Ovary (tissue), 9 donors: Measurements from ENCODE around the gene SLC25A38. TPM values are rescaled to one million over a fixed set of nuclear protein-coding genes. Genes with fewer than 3 reads are reported as not detected.

ENCODE experiments used
- DNase-seq, 5 donors: peaks; one replicate each; pipeline ENCODE4 v3.0.0-alpha.2; 2019 to 2020
- H3K27ac ChIP-seq, 2 donors: fragments of 200-600 bp; one replicate each; pipeline versions ENCODE4 v1.5.1 to v1.8.0; 2019 to 2022
- H3K27me3 ChIP-seq: fragments of 200-600 bp; one replicate; pipeline ENCODE4 v1.8.0; 2022
- H3K36me3 ChIP-seq: fragments of 200-600 bp; sonication (generic); one replicate; pipeline ENCODE4 v1.5.1; 2019
- H3K4me1 ChIP-seq: one replicate; pipeline ENCODE4 v1.8.1; 2013; ENCODE audit warnings: mild to moderate bottlenecking, moderate library complexity; ENCODE audit not compliant: insufficient read depth
- H3K4me3 ChIP-seq: fragments of 200-600 bp; sonication (generic); one replicate; pipeline ENCODE4 v1.5.1; 2017
- H3K9me3 ChIP-seq, 2 donors: fragments of 200-600 bp in 1 of 2; sonication (generic) in 1 of 2; one replicate each; pipeline versions ENCODE4 v1.5.1 to v1.8.1; 2013 to 2019; ENCODE audit warnings: mild to moderate bottlenecking in 1 of 2, moderate library complexity in 1 of 2
- EP300 ChIP-seq: sonication (generic); formaldehyde crosslinking; IDR thresholded peaks from one replicate; pipeline ENCODE4 v1.6.1; 2017; ENCODE audit warnings: antibody characterized with exemption
- POLR2A ChIP-seq: fragments of 450-650 bp; IDR thresholded peaks from one replicate; pipeline ENCODE4 v1.6.1; 2017; ENCODE audit warnings: antibody characterized with exemption, mild to moderate bottlenecking, moderate library complexity
- WGBS, 3 donors: extraction: QIAGEN DNeasy Blood & Tissue Kit in 1 of 3; methylation state at CpG; one replicate each; pipeline versions ENCODE4 v1.1.5 to v1.1.7; 2013 to 2017; 5-methylcytosine and 5-hydroxymethylcytosine counted together
- intact Hi-C, 4 donors: fragments of 100-400 bp; cut with DNase I; formaldehyde crosslinking; loops; one replicate each; pipeline versions ENCODE4 v1.11.0 to v1.15.1; 2022 to 2023
- polyA plus RNA-seq, 2 donors: library from polyadenylated mRNA; stranded (reverse); fragments of 200-250 nt in 1 of 2; fragments of 350-450 nt in 1 of 2; fragmentation: Illumina TruSeq in 1 of 2; extraction: RNeasy Lipid Tissue Mini Kit (QIAGEN cat#74804) in 1 of 2; gene quantifications; one replicate each; pipeline ENCODE4 v1.2.3, GENCODE V29; 2013 to 2014
- total RNA-seq, 7 donors: library from RNA; depleted of rRNA in 2 of 7; stranded (reverse); fragments of >200 nt in 2 of 7; fragmentation: NEBNext Ultra II Directional in 3 of 7; extraction: Animal tissue kit (Norgen Biotek cat#: 25700) in 3 of 7; gene quantifications; one replicate each; pipeline versions ENCODE4 v1.1.0 to v1.2.4, GENCODE V29; 2016 to 2023
- TF ChIP-seq, protein P1 (sequence below), 3 donors: fragments of 450-650 bp in 2 of 3; fragments of 200-600 bp in 1 of 3; IDR thresholded peaks; one replicate each; pipeline versions ENCODE4 v1.5.1 to v1.8.0; 2016 to 2022; ENCODE audit warnings: antibody characterized with exemption in 3 of 3, mild to moderate bottlenecking in 1 of 3
- donor health status: DM: no; HTN: no; CAD: no; lungs with moderate emphysema.
- donor health status: DM: no; HTN: no; CAD: no.
- donor health status: Bipolar disorder and iron deficiency.
- donor health status: DM: yes; HTN: yes; CAD: no.
- donor health status: DM: no; HTN: no; CAD: no.
- donor health status: DM: yes; HTN: yes; CAD: no.

The SLC25A38 gene
- total and polyA plus RNA-seq, 9 donors, result 28.8 to 70.5 (median 37.2) TPM

DNA sequence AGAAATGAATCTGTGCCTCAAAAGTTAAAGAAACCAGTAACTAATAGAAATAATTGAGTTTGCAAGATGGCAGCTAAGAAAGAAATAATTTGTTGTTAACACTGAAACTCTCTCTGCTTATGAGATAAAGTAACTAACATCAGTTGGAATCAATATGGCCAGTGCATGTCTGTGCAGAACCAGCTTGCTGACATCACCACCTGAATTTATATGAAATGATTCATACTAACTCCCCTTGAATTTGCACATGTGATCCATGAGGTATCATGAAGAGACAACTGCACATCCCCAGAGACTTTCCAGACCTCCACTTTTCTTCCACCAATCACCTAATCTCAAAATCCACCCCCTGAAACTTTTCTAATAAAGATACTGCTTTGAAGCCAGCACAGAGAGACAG lies 10.3 kb upstream of the SLC25A38 start:
- intact Hi-C loops, result no loop called here
- Histone ChIP-seq H3K27me3 (no peaks in the 10 kb centered on the region), H3K4me1 (no peaks in the 10 kb centered on the region), H3K9me3 (no peaks in the 10 kb centered on the region), H3K4me3 (no peak overlapping the region), H3K36me3 (no peaks in the 10 kb centered on the region), H3K27ac (no peak overlapping the region)
- DNase-seq, result no peak
- no peak for TF ChIP-seq EP300
- TF ChIP-seq, protein P1, sequence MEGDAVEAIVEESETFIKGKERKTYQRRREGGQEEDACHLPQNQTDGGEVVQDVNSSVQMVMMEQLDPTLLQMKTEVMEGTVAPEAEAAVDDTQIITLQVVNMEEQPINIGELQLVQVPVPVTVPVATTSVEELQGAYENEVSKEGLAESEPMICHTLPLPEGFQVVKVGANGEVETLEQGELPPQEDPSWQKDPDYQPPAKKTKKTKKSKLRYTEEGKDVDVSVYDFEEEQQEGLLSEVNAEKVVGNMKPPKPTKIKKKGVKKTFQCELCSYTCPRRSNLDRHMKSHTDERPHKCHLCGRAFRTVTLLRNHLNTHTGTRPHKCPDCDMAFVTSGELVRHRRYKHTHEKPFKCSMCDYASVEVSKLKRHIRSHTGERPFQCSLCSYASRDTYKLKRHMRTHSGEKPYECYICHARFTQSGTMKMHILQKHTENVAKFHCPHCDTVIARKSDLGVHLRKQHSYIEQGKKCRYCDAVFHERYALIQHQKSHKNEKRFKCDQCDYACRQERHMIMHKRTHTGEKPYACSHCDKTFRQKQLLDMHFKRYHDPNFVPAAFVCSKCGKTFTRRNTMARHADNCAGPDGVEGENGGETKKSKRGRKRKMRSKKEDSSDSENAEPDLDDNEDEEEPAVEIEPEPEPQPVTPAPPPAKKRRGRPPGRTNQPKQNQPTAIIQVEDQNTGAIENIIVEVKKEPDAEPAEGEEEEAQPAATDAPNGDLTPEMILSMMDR (IDR thresholded peaks at IDR 0.05), result no peak
- TF ChIP-seq POLR2A, result no peak

DNA sequence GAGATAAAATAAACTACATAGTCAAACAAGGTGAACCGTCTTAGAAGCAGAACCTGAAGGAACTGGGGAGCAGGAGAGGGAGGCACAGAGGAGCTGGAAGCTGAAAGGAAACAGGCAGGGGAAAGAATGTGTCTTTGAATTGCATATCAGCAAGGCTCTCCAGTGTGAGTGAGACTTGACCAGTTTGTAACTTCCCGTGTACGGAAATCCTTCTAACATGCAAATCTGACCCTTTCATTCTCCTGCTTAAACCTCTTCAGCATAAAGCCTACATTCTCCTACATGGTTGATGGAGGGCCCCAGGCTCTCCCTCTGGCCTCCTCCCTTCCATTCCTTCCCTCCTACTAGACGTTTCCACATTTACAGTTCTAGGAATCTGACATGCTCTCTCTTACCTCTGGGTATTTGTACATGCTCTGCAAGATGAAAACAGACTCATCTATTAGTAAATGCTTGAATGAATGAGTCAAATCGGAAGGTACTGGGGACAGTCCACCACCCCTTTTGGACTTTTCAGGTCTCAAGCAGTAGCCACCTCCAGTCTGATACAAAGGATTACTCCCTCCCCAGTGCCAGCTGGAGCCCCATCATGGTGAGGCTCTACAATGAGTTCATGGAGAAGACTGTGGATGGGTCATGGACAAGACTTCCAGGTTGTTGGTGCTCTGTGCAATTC lies 6.1 kb upstream of the SLC25A38 start:
- H3K27me3 ChIP-seq, result no peaks in the 10 kb centered on the region
- H3K4me3 ChIP-seq, result no peak overlapping the region
- H3K4me1 ChIP-seq, result no peaks in the 10 kb centered on the region
- H3K9me3 ChIP-seq, result no peaks in the 10 kb centered on the region
- no peak for DNase-seq
- TF ChIP-seq, protein P1 (IDR thresholded peaks at IDR 0.05), result no peak
- TF ChIP-seq EP300 (no peak), POLR2A (no peak)
- WGBS, 3 donors, result 52 to 66% (median 63%) methylated on average over 5 of the region's 5 CpGs
- no peaks in the 10 kb centered on the region for H3K36me3 ChIP-seq
- intact Hi-C loops, result no loop called here
- H3K27ac ChIP-seq, result no peak overlapping the region

DNA sequence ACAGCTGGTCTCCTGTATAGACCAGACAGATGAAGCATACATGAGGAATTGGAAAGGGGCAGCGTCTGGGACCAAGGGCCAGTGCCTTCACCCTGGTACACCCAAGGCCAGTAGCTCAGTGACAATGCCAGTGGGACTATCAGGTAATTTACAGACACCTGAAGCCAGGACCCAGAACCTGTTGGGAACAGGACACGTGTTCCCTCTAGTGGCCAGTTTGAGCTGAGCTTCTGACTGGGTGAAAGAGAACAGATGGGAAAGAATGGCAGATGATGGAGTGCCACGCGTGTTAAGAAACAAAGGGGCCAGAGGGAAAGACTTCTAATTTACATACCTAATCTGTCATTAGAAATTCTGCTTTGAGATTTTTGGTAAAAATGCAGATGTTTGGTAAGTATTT lies 5.1 kb upstream of the SLC25A38 start:
- Histone ChIP-seq H3K27ac (no peak overlapping the region), H3K4me1 (no peaks in the 10 kb centered on the region), H3K9me3 (no peaks in the 10 kb centered on the region), H3K36me3 (no peaks in the 10 kb centered on the region), H3K27me3 (no peaks in the 10 kb centered on the region), H3K4me3 (no peak overlapping the region)
- TF ChIP-seq EP300, result no peak
- TF ChIP-seq, protein P1 (IDR thresholded peaks at IDR 0.05), result peak in 2 of 3 donors; percentile 25 to 47
- WGBS, 3 donors, result 18 to 37% (median 27%) methylated on average over 4 of the region's 4 CpGs
- intact Hi-C loops, result no loop called here
- peak in 3 of 5 donors; percentile 17 to 51 (median 32) for DNase-seq

DNA sequence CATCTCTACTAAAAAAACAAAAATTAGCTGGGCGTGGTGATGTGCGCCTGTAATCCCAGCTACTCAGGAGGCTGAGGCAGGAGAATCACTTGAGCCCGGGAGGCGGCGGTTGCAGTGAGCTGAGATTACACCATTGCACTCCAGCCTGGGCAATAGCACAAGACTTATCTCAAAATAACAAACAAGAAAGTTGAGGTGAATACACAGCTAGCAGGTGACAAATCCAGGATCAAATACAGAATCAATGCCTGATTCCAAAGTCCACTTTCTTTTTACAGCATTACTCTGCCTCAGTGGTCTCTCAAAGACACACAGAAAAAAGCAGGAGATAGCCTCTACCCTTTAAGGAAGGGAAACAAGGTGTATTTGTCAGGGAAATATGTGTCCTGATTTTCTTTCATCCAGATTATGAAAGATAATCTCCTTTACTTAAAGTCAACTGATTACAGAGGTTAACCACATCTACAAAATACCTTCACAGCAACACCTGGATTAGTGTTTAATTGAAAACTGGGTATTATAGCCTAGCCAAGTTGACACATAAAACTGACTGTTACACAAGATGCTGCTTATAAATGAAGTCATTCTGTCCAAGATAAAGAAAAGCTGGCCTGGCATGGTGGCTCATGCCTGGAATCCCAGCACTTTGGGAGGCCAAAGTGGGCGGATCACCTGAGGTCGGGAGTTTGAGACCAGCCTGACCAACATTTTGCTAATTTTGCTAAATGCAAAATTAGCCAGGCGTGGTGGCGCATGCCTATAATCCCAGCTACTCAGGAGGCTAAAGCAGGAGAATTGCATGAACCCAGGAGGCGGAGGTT lies 4.0 kb upstream of the SLC25A38 start:
- intact Hi-C loops, result no loop called here

DNA sequence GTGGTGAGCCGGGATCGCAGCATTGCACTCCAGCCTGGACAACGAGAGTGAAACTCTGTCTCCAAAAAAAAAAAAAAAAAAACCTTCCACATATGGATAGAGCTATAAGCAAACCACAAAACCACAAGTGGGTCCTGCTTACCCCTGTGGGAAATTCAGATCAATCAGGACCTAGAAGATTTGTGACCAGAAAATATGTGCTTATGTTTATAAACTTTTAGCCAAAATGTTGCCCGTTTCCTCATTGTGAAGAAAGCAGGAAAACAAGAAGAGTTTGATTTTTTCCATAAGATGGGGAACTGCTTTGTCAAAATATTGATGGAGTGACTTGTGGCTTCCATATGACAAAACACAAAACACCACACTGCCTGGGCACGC lies 3.4 kb upstream of the SLC25A38 start:
- H3K27ac ChIP-seq, result no peak overlapping the region
- intact Hi-C loops, result loop anchor here in 1 of 4 donors (10.0 kb wide), 1 partner anchor 935 kb away; no protein-coding TSS in a partner anchor
- no peak for DNase-seq
- TF ChIP-seq, protein P1 (IDR thresholded peaks at IDR 0.05), result no peak
- TF ChIP-seq EP300 (no peak), POLR2A (no peak)
- peaks cover 1% of the 10 kb centered on the region for H3K4me1 ChIP-seq
- 86 to 94% (median 87%) methylated on average over 5 of the region's 5 CpGs for WGBS, 3 donors
- no peaks in the 10 kb centered on the region for H3K9me3 ChIP-seq
- H3K36me3 ChIP-seq, result no peaks in the 10 kb centered on the region
- no peaks in the 10 kb centered on the region for H3K27me3 ChIP-seq
- no peak overlapping the region for H3K4me3 ChIP-seq

More for the DNA sequence above, 4.0 kb upstream of the SLC25A38 start:
- TF ChIP-seq POLR2A, result no peak
- Histone ChIP-seq H3K4me3 (no peak overlapping the region), H3K36me3 (no peaks in the 10 kb centered on the region), H3K27ac (no peak overlapping the region), H3K9me3 (no peaks in the 10 kb centered on the region), H3K4me1 (no peaks in the 10 kb centered on the region), H3K27me3 (no peaks in the 10 kb centered on the region)
- DNase-seq, result no peak
- WGBS, 3 donors, result 93 to 94% (median 94%) methylated on average over 10 of the region's 10 CpGs
